Keratinocyte (primary cell): ENCODE data around the gene THOP1.

ENCODE experiments used
- EZH2 ChIP-seq: IDR thresholded peaks from one replicate; pipeline ENCODE4 v1.6.1; 2012; ENCODE audit warnings: inconsistent platforms, mild to moderate bottlenecking, low read length, moderate library complexity
- TF ChIP-seq, protein P1 (sequence below), 3 experiments: IDR thresholded peaks in 1 of 3; conservative IDR thresholded peaks in 1 of 3; optimal IDR thresholded peaks in 1 of 3; 2 replicates in 2 of 3; 3 replicates in 1 of 3; pipeline versions ENCODE3 to v1.5.1; 2011; ENCODE audit warnings: low read length in 3 of 3, mild to moderate bottlenecking in 3 of 3, moderate library complexity in 2 of 3, control low read depth in 1 of 3, inconsistent platforms in 1 of 3; ENCODE audit not compliant: insufficient read depth in 2 of 3; ENCODE audit errors: extremely low read depth in 1 of 3

DNA sequence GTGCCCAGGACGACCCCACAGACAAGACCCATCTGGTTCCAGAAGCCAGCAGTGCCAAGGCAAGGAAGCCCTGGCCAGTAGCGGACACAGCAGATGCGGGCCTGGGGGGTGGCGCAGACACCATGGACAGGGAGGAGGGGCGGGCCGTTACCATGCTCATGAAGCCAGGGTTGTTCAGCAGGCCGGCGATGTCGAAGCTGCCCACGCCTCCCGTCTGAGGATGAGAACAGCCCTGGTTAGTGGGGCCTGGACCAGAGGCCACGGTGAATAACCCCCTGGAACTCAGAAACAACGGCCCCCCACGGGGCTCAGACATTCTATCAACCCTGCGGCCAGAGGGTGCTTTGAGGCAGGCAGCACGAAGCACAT lies 24.0 kb upstream of the THOP1 start:
- TF ChIP-seq, protein P1, sequence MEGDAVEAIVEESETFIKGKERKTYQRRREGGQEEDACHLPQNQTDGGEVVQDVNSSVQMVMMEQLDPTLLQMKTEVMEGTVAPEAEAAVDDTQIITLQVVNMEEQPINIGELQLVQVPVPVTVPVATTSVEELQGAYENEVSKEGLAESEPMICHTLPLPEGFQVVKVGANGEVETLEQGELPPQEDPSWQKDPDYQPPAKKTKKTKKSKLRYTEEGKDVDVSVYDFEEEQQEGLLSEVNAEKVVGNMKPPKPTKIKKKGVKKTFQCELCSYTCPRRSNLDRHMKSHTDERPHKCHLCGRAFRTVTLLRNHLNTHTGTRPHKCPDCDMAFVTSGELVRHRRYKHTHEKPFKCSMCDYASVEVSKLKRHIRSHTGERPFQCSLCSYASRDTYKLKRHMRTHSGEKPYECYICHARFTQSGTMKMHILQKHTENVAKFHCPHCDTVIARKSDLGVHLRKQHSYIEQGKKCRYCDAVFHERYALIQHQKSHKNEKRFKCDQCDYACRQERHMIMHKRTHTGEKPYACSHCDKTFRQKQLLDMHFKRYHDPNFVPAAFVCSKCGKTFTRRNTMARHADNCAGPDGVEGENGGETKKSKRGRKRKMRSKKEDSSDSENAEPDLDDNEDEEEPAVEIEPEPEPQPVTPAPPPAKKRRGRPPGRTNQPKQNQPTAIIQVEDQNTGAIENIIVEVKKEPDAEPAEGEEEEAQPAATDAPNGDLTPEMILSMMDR (optimal IDR thresholded peaks at IDR 0.05 in 1 of 3, IDR thresholded peaks at IDR 0.05 in 1 of 3, conservative IDR thresholded peaks at IDR 0.05 in 1 of 3; ENCODE audit: extremely low read depth in 1 of 3, insufficient read depth in 2 of 3, low read length in 3 of 3), result no peak
- no peak for TF ChIP-seq EZH2
